HL-60/S4 (cell line): ENCODE measurements around the gene MEX3D.

ENCODE experiments used
- in situ Hi-C: fragments of 300-500 bp; cut with MboI; formaldehyde crosslinking; loops from 2 replicates; pipeline ENCODE4 v1.14.3; 2022; ENCODE audit warnings: low sequenced_read_pairs

Gene MEX3D

GRCh38 chr19:1568320-1569019 is at the start of gene MEX3D:
MEX3D (minus strand) TSS chr19:1568325; CDS start chr19:1568058, 267 bp downstream.
- in situ Hi-C loops: no loop called here

GRCh38 chr19:1616875-1617274 is 48.8 kb upstream of the MEX3D start:
- in situ Hi-C loops: no loop called here

GRCh38 chr19:1616396-1616795 is 48.3 kb upstream of the MEX3D start:
- in situ Hi-C loops: no loop called here

GRCh38 chr19:1615156-1615765 is 47.1 kb upstream of the MEX3D start:
- in situ Hi-C loops: no loop called here

GRCh38 chr19:1613808-1614570 is 45.9 kb upstream of the MEX3D start:
- in situ Hi-C loops: no loop called here

GRCh38 chr19:1613146-1613545 is 45.0 kb upstream of the MEX3D start:
- in situ Hi-C loops: no loop called here

GRCh38 chr19:1612114-1613086 is 44.3 kb upstream of the MEX3D start:
- in situ Hi-C loops: no loop called here

- in situ Hi-C loops: no loop called here
These were observed 43.2 kb upstream of the MEX3D start for GRCh38 chr19:1611353-1611752.

- in situ Hi-C loops: no loop called here
These were observed 42.5 kb upstream of the MEX3D start for GRCh38 chr19:1610579-1610978.

GRCh38 chr19:1609680-1610474 is 41.8 kb upstream of the MEX3D start:
- in situ Hi-C loops: no loop called here

- in situ Hi-C loops: no loop called here
These were observed 40.9 kb upstream of the MEX3D start for GRCh38 chr19:1609103-1609396.

- in situ Hi-C loops: no loop called here
These were observed 40.4 kb upstream of the MEX3D start for GRCh38 chr19:1608359-1609102.

- in situ Hi-C loops: no loop called here
These were observed 38.1 kb upstream of the MEX3D start for GRCh38 chr19:1606138-1606651.

- in situ Hi-C loops: no loop called here
These were observed 37.4 kb upstream of the MEX3D start, which contains the start of gene UQCR11 for GRCh38 chr19:1605236-1606137. UQCR11 (minus strand) TSS chr19:1605462; CDS start chr19:1605409, 53 bp downstream.

GRCh38 chr19:1602091-1602707 is 34.1 kb upstream of the MEX3D start:
- in situ Hi-C loops: no loop called here

- in situ Hi-C loops: no loop called here
These were observed 33.5 kb upstream of the MEX3D start for GRCh38 chr19:1601613-1602064.

GRCh38 chr19:1599460-1599846 is 31.3 kb upstream of the MEX3D start:
- in situ Hi-C loops: no loop called here
